Transverse colon (tissue), 3 donors: ENCODE data around the gene USP50.

Experiments
- CTCF ChIP-seq, 5 experiments: fragments of 200-600 bp in 3 of 5; fragments of 450-650 bp in 2 of 5; sonication (generic) in 3 of 5; IDR thresholded peaks; 1 replicate in 2 of 5; 2 replicates in 3 of 5; pipeline ENCODE4 v1.5.1; 2016 to 2017; ENCODE audit warnings: antibody characterized with exemption in 5 of 5, inconsistent platforms in 3 of 5, mild to moderate bottlenecking in 2 of 5, moderate library complexity in 1 of 5
- EP300 ChIP-seq: sonication (generic); formaldehyde crosslinking; IDR thresholded peaks from one replicate; pipeline ENCODE4 v1.6.1; 2017; ENCODE audit warnings: antibody characterized with exemption, low read depth

DNA sequence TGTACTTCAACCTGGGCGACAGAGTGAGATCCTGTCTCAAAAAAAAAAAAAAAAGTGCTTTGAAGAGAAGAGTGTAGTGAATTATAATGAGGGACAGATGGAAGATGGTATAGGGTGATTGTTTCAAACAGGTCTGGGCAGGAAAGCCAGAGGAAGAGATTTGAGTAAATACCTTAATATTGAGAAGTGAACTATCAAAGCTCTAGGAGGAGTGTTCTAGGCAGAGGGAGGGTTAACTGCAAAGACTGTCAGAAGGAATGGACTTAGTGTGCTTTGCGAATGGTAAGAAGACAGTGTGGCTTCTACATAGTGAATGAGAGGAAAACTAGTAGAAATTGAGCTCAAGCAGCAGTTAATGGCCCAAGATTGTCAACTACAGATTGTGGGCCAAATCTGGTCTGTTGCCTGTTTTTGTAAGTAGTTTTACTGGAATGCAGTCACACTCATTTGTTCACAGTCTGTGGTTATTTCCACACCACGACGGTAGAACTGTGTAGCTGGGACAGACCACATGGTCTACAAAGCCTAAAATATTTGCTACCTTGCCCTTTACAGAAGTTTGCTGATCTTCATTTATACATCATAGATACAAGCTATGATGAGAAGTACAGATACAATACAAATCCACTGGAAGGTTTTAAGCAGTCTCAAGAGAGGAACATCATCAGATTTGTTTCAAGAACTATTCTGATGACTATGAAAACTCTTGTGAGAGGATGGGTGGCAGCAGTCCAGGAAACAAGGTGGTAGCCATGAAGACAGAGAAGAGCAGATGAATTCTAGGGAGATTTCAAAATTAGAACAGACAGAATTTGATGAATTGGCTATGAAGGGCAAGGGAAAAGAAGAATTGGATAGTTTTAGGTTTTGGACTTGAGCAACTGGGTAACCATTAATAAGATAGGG, 16.5 kb upstream of the USP50 start:
- TF ChIP-seq CTCF (IDR thresholded peaks at IDR 0.05), result no peak
- TF ChIP-seq EP300, result no peak
